LHCN-M2 (cell line): ENCODE data around the gene BPIFB2. TPM values are rescaled to one million over a fixed set of nuclear protein-coding genes. Genes with fewer than 3 reads are reported as not detected.

Experiments used
- DNase-seq: peaks from one replicate; pipeline ENCODE4 v3.0.0-alpha.2; 2012; ENCODE audit warnings: low read depth
- total RNA-seq: library from RNA; depleted of rRNA; stranded (reverse); fragments of >200 nt; gene quantifications from 2 replicates; pipeline ENCODE4 v1.2.3, GENCODE V29; 2014

BPIFB2 gene
- total RNA-seq, 1 experiment from 2014 or later: not detected

DNA sequence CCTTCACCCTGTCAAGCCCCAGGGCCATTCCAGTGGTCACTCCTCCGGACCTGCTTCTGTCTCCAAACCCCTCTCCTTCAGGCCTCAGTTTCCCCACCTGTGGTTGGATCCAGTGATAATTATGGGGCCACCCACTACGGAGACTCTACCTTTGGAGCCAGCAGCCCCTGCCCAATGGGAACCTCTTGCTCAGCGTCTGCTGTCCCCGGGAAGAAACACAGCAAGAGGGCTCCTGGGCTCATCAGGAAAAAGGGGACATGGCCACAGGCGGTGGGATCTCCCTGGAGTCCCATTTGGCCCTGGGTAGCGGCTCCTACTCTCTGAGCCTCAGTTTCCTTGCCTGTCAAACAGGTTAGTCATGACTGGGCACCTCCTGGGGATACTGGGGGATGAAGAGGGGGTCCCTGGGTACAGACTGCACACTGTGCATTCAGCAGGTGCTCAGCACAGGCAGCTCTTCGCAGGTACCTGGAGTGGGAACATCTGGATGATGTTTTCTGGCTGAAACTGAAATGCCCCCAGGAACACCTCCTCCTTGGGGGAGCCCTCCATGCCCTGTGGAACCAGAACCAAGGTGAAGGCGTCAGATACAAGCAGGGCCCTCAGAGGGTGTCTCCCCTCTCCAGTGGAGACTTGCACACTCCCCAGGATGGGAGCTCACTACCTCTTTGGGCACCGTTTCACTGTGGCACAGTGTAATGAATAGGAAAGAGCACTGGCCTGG is 22.7 kb upstream of the BPIFB2 start:
- DNase-seq: no peak

DNA sequence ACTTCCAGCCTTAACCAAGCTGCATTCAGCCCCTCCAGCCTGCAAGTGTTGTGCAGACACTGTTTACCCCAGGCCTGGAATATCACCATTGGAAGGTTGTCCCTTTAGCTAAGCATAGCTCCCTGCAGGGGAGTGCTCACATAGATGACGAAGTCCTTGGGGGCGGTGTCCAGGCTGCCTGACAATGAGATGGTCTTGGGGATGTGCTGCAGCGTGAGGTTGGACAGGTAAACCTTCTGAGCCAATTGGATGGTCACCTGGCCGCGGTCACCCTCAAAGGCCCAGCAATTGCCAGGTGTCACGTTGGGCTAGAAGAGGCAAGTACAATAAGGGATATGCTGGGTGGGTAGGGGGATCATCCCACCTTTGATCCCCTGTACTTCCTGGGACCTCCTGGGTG is 21.9 kb upstream of the BPIFB2 start:
- no peak for DNase-seq

DNA sequence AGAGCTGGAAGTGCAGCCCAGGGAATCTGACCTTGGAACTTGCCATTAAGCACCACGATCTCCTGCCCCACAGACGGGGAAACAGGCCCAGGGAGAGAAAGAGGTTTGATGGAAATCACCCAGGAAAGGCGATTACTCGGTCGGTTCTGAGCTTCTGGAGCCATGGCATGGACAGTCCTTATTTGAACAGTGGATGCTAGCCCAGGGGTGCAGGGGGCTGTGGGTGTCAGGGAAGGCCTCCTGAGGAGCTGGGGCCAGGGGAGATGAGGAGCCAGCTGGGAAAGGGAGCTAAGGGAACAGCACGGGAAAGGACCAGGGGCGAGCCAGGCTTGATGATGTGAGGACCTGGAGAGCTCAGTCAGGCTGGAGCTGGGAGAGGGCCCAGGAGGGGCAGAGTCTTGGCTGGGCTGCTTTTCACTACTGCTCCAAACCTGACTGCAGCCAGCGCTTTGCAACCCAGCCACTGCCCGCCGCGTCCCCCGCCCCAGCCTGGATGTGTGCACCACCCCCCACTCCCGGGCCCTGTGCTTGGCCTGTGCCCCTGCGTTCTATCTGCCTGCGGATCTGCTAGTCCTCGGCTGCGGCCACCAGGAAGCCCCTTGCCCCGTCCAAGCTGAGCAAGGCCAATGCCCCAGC is 21.1 kb upstream of the BPIFB2 start:
- DNase-seq: no peak

DNA sequence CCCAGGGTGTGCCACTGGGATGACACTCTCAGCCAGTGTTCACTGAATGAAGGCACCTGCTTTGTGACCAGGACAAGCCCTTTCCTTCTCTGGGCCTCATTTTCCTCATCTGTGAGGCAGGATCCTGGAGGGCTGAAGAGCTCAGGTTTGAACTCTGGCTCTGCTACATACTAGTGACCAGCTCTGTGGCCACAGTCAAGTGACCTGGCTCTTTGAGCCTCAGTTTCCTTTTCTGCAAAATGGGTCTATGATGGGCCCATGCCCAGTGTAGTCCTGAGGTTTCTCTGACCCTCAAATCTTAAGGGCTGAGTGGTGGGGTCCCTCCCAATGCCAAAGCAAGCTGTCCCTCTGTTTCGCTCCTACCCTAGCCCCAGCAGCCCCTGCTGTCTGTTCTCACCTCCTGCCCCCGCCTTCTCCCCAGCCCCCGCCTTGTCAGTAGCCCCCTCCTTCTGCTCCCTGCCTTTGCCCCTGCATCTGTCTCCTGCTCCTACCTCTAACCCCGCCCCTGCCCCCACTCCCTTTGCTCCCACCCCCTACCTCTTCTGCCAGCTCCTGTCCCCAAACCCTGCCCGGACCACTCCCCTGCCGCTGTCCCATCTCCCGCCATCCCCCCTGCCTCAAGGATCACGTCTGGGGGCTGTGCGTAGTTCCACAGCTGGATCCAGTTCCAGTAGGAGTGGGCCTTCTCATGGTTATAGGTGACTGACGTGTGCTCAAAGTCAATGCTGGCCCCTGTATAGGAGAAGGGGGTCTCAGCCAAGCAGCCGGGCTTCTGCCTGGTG is 20.3 kb upstream of the BPIFB2 start:
- DNase-seq: no peak

DNA sequence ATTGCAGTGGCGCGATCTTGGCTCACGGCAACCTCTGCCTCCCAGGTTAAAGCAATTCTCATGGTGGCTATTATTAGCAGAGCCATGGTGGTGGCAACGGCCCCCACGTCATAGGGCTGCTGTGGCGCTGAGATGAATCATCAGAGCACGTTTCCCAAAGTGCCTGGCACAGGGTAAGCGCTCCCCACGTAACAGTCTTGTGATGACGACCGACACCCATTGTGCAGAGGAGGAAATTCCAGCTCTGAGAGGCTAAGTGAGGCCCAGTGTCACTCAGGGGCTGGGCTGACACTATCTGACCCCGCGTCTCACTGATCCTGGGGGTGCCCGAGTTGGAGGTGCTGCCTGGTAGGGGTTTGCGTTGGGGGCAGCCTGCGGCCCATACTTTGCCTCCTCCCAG is 19.5 kb upstream of the BPIFB2 start:
- no peak for DNase-seq

DNA sequence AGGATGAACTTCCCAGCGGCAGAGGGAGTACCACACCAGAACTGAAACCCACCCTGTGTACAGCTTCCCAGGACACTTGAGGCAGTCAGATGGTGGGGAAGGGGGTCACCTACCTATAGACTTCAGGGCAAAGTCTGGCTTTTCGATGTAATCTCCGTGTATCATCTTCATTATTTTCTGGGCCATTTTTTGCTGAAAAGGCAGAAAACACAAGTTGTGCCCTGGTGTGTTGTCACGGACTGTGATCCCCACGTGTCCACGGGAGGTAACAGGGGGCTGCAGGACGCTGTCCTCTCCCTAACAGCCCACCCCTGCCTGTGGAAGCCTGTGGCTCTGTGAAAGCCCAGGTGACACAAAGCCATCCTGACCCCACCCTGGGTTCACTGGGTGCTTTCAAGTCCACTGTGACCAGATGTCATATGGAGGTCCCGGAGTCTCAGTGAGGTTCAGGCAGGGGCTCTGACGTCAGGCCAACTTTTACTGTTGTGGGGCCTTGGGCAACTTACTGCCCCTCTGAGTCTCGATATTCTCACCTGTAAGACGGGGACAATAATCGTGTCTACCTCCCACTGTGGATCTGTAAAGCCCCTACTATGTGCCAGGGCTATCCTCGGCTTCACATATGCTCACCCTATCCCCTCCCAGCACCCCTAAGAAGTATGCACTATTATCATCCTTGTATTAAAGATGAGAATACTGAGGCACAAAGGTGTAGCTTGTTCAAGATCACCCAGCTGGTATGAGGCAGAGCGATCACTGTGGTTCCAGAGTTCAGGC is 17.8 kb upstream of the BPIFB2 start:
- no peak for DNase-seq

DNA sequence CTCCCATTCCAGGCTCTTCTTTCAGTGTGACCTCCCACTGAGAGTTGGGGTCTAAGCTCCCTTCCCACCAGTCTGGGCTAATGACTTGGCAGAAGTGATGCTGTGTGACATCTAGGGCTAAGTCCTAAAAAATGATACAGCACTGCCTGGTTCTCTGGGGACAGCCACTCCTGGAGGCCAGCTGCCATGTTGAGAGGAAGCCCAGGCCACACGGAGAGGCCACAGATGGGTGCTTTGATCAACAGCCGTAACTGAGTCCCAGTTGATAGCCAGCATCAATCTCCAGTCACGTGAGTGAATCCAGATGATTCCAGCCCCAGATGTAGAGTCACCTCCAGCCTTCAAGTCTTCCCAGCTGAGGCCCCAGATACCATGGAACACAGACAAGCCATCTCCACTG is 17.1 kb upstream of the BPIFB2 start:
- no peak for DNase-seq

DNA sequence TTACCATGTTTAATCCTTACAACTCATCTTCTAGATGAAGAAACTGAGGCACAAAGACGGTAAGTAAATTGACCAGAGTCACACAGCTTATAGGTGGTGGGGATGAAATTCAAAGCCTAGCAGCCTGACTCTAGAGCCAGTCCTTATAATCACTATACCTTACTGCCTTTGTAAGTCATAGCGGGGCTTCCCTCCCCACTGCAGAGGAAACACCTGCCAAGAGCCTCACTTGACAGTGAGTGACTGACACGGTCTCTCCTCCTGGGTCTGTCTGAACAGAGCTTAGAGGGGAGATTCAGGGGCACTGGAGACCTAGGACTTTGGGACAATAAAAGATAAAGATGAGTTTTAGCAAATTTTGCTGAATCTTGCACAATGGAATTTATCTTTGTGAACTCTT is 16.1 kb upstream of the BPIFB2 start:
- no peak for DNase-seq

DNA sequence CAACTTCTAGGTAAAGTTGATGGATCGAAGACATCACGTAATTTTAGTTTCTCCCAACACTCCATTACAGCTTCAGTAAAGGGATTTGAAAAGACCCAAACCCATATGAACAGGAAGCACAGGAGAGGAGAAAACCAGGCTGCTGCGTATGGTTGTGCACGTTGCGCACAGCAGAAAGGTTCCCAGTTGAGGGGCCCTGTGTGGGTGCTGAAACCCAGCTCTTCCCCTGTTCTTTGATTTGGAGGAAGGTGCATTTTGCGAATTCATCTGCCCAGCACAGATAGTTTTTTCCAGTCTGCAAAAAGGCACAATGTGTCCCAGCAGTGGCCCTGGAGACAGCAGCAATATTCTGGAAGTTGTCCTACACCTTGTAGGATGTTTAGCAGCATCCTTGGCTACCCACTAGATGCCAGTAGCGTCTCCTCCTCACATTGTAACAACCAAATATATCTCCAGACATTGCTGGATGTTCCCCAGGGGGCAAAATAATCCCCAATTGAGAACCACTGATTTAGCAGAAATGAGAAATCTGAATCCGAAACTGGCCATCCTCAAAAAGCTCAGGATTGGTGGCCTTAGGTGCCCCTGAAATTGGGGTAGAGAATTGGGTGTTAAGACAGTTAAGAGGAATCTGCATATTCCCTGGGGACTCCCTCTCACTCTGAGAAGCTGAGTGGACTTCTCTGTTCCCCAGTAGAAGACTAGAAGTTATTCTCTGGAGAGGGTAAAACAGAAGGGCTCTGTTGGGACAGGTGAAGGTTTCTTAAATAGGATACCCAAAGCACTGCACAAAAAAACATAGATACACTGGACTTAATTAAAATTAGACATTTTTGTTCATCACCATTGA is 15.5 kb upstream of the BPIFB2 start:
- DNase-seq: no peak

DNA sequence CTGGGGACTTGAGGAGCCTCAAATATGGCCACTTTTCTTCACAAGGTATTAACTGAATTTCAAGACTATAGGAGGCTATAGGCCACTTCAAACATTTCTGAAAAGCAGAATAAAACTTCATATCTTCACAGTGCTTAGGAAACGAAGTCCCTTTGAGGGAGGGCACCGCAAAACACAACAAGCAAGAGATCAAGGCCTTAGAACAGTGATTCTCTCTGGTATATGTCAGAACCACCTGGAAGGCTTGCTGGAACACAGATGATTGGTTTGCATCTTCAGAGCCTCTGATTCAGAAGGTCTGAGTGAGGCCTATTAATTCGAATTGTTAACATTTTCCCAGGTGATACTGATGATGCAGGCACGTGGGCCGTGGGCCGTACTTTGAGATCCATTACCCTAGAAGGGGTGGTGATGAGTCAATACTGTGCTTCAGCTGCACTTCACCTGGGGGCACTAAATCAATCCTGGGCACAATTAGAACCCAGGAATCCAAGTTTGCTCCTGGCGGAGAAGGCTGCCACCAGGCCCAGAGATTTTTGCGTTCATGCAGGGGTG is 13.9 kb upstream of the BPIFB2 start:
- no peak for DNase-seq

DNA sequence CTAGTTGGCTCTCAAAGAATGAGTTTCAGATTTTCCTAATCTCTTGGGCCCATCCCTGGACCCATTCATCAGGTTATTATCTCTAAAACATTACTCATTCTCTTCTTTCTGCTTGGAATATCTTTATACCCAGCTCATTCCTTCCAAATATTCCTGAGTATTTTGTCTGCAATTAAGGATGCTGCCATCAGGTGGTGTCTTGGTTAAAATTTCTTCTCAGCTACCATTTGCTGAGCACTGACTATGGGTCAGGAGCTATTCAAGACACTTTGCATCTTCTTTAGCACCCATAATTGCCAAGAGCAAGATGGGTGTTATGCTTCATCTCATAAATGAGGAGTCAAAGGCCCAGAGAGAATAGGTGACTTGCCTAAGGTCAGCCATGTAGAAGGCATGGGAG is 11.7 kb upstream of the BPIFB2 start:
- DNase-seq: no peak

DNA sequence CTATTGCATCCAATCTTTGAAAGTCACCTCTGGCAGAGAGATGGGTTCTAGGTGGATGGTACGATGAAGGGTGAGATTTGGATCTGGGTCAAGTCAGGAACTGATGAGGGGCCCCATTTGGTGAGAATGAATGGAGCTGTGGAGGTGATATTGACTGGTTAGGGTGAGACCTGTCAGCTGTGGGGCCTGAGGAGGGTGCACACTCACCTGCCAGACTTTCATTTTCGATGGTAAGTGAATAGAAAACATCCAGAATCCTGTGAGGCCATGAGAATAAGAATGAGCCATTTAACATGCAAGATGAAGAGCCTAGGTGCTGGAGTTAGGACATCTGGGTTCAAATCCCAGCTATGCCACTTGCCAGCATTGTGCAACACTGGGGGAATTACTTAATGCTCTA is 10.1 kb upstream of the BPIFB2 start:
- DNase-seq: no peak

DNA sequence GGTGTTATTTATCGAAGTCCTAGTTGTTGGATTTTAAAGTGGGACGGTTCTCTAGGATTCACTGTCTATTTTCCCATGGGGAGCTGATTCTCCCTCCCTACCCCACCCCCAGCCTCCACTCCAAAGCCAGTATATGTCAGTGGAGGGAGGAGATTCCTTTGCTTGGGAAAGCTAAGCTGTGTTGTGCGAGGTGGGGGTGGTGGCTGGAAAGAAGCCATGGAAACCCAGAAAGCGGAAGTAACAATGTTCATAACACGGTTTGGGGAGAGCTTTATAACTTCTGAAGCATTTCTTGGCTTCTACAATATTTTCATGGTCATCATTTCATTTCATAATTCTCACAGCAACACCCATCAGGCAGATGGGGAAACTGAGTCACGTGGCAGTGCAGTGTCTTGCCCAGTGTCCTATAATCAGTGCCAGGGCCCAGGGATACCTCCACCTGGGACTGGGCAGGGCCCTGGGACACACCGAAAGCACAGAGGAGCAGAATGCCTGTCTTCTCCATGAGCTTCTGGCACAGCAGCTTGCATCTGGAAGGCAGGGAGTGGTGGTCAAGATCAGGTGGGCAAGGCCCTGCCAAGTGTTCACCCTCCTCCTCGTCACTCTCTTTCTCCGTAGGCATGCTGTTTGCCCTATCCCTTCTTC is 7.8 kb upstream of the BPIFB2 start:
- DNase-seq: no peak

DNA sequence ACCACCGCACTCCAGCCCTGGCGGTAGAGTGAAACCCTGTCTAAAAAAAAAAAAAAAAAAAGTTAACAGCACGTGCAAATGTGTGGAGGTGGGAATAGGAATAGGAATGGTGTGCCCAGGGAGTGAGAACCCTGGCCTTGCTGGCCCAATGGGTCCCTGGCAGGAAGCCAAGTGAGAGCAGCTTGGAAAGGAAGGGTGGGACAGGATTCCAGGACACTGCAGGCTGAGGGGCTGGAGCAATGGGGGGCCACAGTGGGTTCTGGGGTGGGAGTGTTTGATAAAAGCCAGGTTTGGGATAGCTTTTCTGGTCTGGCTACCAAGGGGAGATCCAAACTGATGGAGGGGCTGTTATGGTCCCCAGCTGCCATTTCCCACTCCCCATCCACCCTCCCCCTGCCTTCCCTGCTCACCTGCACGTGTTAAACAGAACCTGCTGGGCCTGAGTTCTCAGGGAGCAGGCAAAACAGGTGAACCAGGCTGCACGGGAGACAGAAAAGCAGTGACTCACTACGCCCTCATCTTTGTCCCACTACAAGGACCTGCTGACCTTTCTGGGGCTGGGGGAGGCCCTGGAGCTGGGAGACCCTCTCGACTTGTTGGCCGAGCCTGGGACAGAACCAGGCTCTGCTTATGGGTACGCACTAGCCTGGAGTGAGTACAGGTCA is 6.6 kb upstream of the BPIFB2 start:
- DNase-seq: no peak

DNA sequence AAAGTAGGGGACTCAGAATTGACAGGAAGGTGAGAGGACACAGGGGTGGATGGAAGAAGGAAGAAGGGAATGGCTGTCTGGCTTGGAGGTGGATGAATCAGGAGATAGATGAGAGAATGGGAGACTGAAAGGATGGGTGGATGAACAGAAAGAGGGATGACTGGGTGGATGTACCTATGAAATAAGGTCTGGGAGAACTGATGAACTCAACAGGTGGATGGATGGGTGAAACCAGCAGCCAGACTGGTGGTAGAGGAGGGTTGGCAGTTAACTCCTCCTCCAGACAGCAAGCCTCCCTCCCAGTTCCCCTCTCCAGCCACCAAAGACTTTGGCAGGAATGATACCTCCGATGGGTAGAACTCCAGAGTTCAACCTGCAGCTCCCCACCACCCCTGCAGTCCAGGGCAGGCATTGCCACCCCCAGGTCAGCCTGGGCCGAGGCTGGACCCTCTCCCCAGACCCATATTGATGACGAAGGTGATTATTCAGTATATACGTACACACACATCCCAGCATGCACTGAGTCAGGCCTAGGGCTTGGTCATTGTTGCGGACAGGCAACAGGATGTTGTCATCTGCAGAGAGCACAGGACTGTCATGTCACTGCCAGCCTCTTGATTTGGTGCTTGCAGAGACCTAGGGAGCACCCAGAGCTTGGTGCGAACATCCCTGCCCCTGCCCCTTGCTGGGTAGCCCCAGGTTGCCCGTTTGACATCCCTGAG is 5.3 kb upstream of the BPIFB2 start:
- DNase-seq: no peak

DNA sequence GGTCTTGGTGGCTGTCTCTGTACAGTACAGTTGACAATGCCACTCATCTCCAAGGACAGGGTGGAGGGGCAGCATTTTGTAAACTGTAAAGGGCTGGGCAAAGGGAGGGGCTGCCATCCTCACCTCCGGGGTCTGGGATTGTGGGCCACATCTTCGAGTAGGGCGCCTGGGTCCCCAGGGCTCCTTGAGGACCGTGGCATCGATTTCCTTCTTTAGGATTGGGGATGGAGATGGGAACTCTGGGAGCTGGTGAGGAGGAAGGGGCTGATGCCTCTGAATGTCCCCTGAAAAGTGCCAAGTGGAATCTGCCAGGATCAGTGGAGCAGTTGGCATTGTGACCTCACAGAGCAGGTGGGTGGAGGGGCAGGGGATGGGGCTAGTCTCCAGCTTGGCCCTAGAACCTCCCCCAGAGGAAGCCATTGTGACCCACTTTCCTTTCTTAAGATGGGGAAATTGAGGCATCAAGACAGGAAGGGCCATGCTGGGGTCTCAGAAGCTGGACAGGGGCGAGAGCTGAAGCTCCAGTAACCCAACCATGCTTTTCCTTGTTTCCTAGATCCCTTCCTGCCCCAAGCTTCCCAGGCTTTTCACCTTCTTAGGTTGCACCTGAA is 3.3 kb upstream of the BPIFB2 start, which contains the start of gene SUN5:
TSS of gene SUN5 (minus strand) at position 293 of the 611 bp plus-strand sequence. CDS start at position 200, 93 bp downstream.
- DNase-seq: no peak

DNA sequence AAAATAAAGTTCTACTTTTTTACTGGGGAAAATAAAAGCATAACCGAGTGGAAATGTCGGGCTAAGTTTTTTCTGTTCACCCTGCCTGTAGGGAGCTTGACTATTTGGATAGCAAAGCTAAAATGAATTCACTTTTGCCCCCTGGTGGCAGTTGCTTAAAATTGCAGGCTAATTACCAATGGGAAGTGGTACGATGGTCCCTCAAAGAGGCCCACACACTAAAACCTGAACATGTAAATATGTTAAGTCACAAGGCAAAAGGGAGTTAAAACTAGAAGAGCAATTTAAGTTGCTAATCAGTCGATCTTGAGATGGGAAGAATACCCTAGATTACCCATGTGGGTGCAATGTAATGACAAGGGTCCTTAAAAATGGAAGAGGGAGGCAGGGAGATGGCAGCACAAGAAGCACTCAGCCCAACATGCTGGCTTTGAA is 2.4 kb upstream of the BPIFB2 start:
- no peak for DNase-seq
